Stimulated activated CD4-positive, alpha-beta T cell treated with anti-CD3 and anti-CD28 coated beads, Interleukin-2, amount 100 ng/mL, for 4 hours (primary cell): ENCODE results near the gene LMO1.

Experiments
- DNase-seq: peaks from one replicate; pipeline ENCODE4 v3.0.0-alpha.2; 2020; ENCODE audit warnings: low read depth

The LMO1 gene

DNA sequence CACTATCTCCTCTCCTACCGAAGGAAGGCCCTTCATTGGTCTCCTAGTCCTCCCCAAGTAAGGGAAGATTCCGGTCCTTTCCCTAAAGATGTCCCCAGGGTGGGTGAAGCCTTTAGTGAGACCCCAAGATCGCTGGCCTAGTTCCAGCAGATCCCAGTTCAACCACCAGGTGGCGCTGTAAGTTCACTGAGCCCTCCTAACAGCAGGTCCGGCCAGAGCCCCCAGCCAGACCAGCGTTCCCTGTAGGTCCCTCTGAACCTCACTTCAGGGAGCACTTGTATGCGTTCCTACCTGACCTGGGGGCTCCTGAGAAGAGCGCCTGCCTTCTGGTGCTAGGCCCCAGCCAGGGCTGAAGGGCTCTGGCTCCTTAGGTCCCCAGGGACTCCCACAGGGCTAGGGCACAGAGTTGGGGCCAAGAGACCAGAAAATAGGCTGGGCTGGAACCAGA lies 38.1 kb downstream of the LMO1 start:
- DNase-seq, result peak; percentile 43

GRCh38 chr11:8224711-8225110 lies 39.0 kb downstream of the LMO1 start:
- DNase-seq, result no peak

DNA sequence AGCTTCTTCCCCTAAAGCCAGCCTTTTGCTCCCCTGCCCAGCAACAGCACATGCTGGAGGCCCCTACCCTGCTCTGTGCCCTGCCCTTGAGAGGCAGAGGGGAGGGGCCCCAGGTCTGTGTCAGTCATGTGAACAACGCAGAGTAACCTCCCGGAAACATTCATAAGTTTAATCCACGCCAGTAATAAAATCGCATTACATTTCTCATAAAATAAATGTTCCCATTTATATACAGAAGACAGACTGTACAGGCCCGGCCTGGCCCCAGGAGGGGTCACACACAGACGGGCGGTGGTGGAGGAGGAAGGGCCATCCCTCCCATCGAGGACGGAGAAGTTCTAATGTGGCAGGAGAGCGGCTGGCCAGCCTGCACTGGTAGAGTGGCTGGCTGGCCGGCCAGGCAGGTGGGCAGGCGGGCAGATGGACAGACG lies 39.5 kb downstream of the LMO1 start:
- no peak for DNase-seq

DNA sequence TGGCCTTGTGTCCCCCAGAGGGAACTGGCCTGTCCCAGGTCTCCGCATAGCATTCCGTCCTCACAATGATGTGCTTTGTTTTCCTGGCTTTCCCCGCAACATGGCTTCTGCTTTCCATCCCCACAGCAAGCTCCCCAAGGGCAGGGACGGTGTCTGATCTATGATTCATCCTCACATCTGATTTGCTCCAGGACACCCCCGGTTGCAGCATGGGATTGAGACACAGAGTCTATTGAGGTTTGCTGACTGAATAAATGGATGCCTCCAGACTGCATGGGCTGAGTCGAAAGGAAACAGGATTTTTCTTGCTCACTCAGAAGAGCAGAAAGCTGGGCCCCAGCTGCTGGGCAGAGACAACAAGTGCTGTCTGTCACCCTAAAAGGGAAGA lies 40.2 kb downstream of the LMO1 start:
- no peak for DNase-seq

DNA sequence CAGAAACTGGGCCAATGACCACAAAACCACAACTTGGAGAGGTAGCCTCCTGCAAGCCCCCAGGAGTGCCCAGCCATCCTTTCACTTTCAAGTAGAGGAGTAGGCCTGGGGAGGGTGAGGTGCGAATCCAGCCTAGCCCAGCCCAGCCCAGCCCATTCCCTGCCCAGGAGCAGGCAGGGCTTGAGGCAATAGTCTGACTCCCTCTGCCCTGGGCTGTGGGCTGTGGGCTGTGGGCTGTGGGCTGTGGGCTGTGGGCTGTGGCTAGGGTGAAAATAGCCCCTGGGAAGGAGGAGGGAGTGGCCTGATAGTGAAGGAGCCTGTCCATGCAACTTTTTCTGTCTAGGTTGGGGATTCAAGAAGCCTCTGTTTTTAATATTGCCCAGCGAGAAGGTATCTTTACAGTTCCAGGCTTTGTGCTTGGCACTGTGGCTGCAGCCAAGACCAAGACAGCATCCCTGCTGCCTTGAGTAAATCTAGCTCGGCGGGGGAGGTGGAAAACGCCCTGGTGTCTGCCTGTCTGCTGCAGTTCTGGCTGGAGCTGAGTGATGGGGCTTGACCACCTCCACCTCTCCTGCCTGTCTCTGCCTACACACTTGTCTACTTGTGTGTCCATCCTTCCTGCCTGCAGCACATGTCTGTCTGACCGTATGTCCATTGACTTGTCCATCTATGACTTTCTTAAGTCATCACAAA lies 40.7 kb downstream of the LMO1 start:
- DNase-seq, result no peak

DNA sequence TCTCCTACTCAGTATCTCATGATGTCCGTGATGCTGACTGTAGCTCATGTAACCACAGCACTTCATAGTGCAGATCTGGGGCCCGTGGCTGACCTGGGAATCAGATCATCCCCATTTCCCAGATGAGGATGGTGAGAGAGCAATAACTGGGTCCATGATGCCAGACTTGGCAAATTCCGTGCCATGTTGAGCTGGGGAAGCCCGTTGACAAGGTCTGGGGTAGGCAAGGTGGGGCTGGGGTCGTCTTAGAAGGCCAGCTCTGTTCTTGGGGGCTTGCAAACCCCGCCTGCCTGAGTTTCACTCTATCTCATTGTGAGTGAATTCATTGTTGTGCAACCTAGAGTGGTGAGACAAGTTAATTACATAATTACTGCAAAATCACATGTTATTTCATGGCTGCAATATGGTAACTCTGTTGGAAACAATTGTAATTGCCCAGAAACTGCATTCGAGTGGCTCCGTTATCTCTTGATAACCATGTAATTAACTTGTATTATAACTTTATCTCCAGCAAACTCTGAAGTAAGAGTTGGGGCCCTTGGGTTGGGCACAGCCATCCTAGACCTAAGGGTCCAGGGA lies 41.7 kb downstream of the LMO1 start:
- DNase-seq, result no peak

DNA sequence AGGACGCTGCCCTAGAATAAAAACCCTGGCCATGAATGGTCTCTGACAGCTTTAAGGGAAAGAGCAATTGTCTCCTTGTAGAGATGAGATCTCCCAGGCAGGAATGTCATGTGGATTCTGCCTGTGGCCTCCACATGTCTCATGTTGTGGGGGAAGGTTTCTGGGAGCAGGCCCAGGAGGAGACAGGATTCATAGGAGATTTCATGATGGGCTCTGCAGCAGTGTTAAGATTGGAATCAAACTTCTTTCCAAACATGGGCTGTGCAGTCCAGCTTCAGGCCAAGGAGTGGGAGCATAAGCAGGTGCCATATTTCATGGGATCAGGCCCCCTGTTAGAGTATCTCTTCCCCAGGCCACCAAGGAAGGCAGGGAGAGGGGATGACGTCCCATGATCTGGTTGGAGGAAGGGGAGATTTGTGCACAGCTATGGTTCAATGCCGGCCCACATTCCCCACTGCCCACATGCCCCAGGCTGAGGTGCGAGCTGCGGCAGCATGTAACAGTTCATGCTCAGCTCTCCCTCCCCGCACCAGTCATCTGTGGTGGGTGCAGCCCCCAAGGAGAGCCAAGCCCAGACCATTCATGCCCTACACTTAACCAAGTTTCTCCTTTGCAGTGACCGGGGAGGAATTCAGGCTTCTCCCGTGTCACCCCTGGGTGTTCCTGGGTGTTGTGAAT lies 42.5 kb downstream of the LMO1 start:
- no peak for DNase-seq

- no peak for DNase-seq
Observed at GRCh38 chr11:8220261-8221045, 43.2 kb downstream of the LMO1 start.

- DNase-seq, result no peak
Observed at GRCh38 chr11:8219257-8220021, 44.2 kb downstream of the LMO1 start.

DNA sequence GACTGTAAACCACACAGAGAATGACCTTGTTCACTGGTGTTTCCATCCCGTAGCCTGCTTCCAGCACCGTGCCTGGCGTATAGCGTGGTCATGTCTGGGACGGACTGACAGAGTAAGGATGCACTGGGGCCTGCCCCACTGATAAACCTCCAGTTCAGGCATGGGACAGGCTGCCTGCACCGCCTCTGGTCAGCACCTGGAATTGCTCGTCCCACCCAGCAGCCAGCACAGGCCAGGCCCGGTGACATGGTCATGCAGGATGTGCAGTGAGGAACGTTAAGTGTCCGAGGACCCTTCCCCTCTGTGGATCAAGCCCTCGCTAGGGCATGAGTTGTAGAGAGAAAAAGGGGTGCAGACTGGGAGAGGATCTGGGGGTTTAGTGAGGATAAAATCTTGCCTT lies 44.8 kb downstream of the LMO1 start:
- DNase-seq, result no peak

DNA sequence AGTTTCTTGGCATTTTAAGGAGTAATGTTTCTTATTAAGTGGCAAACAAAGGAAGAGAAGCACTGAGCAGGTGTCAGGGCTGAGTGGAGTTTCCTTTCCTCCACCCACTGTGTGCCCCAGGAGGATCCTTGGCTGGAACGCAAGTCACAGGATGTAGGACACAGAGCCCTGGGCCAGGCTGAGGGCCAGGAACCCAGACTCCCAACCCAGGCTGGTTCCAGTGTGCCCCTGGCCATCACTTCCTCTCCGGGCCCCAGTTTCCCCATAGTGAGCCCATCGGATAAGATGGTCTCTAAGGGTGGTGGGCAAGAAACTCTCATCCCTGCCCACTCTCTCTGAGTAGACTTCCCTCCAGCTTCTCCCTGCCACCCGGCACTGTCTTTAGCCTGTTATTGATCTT lies 45.3 kb downstream of the LMO1 start:
- no peak for DNase-seq

GRCh38 chr11:8217926-8218325 lies 45.8 kb downstream of the LMO1 start:
- no peak for DNase-seq

DNA sequence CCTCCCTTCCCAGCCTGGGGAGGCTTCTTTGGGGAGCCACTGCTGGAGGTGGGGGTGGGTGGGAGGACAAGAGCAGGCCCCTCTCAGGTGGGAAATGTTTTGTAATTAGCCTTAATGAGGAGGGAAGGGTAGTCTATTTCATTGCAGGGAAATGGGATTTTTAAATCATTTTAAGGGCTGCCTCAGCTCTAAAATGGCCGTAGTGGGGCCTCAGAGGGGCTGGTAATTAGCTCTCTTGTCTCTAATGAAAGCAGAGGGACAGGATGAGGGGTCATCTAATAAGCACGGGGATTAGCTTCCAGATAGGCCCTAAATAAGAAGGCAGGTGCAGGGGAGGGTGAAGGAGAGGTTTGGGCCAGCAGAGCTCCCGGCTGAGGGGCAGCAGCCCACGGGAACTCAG lies 46.5 kb downstream of the LMO1 start:
- DNase-seq, result no peak

GRCh38 chr11:8213376-8213775 lies 50.3 kb downstream of the LMO1 start:
- DNase-seq, result no peak

DNA sequence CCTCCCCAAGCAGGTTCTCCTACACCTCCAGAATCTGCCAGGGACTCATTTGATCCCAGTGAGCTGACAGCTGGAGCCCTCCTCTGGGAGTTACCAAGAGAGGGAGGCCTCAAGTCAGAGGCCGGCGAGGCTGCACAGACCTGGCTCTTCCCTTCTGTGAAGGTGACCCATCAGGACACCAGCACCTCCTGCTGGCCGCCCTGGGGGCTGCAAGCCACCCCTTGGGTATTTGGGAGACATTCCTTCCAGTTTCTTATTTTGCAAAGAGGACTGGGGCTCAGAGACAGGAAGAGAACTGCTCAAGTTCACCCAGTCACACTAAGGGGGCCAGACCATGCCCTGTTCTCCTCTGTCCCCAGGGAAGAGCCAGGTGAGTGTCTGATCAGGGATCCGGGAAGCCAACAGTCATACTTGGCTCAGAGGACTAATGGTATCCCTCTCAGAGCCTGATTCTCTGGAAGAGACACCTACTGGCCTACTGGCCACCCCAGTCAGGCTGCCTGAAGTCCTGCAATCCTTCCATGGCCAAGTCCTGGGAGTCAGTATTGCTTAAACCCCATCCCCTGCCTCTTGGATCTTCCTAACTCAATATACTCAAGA lies 54.4 kb downstream of the LMO1 start:
- DNase-seq, result no peak

- no peak for DNase-seq
Observed at GRCh38 chr11:8207080-8208000, 56.3 kb downstream of the LMO1 start.

DNA sequence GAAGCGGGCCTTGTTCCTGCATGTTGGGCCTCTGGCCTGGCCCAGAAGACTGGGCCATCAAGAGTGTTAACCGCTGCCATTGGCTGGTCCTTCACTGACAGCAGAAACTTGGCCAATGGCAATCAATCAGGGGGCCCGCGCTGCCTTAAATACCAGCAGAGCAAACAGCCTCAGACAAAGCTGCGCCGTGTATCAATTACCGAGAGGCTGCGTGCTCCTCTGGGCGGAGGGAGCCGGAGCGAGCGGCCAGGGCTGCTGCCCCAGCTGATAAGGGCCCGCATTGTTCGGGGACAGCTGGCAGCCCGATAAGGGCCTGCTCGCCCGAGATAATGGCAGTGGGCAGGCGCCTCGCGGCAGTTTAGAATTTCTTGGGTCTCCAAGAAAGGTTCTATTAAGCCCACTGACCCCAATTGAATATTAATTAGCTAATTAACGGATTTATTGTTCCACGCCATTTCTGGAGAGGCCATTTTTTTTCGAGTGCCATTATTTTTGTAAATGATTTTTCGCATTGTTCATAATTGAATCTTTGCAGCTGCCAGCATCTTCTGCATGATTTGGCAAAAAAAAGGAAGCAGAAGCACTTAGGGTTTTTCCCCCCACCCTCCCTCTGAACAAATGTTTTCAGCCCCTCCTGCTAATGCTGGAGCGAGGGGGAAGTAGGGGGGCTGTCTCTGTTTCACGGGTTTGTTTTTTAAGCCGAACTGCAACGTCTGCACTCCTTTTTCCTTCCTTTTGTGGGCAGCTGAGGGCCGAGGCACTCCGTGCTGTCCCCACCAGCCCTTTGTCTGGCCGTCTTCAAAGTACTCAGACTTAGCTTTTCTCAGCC lies 57.2 kb downstream of the LMO1 start:
- no peak for DNase-seq

DNA sequence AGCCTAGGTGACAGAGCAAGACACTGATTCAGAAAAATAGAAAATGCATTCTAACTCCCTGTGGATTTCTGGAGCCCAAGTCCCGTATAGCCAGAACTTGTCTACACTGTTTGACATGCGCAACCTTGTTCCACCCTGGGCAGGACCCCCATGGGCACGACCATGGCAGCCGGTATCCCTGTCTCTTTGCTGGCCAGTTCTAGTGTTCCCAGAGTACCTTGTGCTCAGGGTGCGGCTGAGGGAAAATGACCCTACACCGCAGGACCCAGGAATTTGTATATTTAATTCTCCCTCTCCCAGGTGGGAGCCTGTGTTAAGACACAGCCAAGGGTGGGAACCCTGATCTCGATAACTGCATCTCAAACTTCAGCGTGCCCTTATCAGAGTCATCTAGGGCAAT lies 58.1 kb downstream of the LMO1 start:
- no peak for DNase-seq

- DNase-seq, result no peak
Observed at GRCh38 chr11:8204596-8204995, 59.1 kb downstream of the LMO1 start.

- DNase-seq, result no peak
Observed at GRCh38 chr11:8204025-8204424, 59.7 kb downstream of the LMO1 start.
